DMS79 (cell line): ENCODE results near the gene CDT1.

Experiments used
- DNase-seq: peaks from one replicate; lab custom pipeline; 2025; lab: John Stamatoyannopoulos, UW

CDT1 gene

DNA sequence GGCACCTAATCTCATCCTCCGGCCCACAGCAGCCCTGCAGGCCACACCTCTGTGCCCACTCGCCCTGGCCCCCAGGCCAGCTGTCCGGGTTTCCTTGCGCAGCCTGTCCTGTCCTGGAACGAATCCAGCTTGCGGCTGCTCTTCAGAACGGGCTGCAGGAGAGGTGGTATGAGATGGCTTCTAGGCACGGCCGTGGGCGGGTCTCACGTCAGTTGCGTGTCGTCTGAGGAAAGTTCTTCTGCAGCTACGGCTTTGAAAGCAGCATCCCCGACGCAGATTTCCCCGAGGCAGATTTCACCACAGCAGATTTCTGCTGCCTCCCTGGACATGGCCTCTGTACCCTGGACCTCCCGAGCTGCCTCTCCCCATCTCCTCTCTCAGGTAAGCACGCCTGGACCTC, 35.0 kb downstream of the CDT1 start:
- no peak for DNase-seq

DNA sequence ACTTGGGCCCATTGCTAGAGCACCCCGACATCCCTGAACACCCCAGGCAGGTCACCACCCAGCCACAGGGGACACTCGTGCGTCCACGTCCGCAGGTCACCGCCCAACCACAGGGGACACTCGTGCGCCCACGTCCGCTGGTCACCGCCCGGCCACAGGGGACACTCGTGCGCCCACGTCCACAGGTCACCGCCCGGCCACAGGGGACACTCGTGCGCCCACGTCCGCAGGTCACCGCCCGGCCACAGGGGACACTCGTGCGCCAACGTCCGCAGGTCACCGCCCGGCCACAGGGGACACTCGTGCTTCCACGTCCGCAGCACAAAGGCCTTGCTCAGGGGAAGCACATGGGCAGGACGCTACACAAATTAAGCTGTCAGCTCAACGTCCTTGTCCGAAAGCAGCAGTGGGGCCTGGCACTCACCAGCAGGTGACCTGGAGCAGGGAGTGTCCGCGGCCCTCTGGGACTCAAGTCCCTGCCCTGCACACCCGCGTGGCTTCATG, 35.5 kb downstream of the CDT1 start:
- no peak for DNase-seq

DNA sequence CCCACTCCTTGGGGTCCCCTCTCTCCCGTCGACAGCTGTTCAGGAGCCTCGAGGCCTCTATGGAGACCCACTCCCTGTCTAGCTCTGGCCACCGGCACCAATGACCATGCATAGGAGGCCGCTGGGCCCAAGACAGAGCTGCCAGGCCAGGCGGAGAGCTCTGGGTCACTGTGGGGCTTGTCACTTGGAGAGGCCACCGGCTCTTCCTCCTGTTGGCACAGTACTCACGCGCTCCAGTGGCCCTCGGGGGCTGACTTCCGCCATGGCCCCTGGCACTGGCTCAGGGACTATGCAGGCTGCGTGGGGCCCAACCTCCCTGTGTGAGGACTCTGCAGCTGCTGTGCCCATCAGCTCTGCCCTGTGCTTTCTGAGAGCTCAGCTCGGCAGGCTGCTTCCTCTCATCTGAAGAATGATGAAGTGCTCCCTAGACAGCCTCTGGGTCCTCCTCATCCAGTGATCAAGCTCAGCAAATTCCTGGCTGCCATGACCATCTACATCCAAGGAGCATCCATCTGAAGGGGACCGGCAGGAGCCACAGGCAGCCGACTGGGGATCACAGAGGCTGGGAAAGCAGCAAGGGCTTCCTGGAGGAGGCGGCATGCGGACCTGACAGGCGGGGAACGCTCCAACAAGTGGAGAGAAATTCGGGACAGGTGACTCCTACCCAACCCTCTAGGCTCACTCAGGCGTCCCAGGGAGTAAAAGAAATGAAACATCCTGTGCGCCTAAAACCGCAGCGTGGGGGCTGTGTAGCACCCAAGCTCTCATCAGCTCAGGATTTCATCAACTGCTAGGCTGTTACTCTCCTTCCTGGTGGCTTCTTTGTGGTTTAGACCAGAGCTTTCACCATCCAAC, 36.4 kb downstream of the CDT1 start:
- DNase-seq: no peak

DNA sequence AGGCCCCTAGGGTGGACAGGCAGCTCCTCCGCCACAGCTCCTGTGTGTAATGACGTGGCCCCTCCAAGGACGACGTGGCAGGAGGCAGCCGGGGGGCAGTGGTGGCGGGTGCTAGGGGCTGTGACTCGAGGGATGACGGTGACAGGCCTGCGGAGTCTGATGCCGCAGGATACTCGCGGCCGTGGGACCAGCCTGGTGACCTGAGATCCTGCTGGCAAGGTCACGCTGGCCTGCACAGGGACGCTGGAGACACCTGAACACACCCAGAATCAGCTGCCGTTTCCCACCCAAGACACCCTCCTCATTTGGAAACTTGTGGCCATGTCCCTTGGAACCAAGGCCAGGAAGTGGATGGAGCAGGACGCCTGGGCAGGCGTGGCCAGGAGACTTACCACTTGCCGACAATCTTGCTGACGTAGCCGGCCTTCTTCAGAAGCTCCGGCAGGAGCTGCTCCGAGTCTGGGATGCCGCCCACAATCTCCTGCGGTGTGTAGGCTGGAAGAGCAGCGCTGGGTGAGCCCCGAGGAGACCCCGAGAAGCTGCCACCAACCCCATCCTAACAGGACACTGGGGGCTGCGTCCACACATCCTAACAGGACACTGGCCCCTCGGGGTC, 37.1 kb downstream of the CDT1 start:
- no peak for DNase-seq

DNA sequence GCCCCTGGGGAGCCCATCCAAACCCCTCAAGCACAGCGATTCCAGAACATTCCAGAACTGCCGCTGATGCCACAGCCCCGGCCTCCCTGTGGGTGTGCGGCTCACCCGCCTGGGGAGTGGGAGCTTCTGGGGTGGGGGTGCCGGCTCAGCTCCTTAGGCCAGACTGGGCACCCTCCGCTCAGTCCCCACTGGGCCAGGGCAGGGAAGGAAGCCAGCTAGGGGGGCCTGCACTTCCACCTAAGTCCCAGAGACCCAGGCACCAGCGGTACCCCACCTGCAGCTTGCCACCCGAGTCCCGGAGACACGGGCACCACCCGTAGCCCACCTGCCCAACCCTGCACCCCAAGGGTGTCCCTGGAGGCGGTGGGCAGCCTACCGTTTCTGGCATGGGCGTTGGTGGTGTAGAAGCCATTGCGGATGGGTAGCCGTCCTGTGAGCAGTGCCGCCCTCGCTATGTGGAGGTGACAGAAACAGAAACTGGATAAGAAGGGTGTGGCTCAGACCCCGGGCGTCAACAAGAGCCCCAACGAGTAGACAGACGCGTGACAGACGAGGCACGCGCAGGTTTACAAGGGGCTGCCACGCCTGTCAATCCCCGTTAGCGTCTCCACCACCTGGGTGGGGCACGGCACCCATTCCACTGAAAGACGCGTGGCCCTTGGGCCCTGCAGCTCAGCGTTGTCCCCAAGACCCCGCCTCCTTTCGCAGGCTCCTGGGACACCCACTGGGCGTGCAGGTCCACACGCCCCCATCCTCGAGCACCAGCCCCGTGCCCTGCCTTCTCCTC, 38.1 kb downstream of the CDT1 start:
- DNase-seq: no peak

DNA sequence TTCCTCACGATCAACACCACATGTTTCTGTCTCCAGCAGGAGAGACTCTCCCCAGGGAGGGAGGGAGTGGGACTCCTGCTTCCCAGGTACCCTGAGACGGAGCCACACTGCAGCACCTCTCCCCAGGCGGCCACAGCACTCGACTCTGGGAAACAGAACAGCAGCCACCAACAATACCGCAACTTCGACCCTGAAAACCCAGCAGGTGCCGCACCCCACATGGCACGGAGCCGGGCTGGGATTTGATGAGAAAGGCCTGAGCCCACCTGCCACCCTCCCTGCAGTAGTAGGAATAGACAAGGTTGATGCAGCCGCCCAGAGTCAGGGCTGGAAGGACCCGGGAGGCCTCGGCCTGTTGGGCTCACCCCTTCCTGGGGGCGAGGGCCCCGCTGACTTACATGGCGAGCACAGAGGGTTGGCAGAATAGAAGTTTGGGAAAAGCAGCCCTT, 38.7 kb downstream of the CDT1 start:
- DNase-seq: no peak

DNA sequence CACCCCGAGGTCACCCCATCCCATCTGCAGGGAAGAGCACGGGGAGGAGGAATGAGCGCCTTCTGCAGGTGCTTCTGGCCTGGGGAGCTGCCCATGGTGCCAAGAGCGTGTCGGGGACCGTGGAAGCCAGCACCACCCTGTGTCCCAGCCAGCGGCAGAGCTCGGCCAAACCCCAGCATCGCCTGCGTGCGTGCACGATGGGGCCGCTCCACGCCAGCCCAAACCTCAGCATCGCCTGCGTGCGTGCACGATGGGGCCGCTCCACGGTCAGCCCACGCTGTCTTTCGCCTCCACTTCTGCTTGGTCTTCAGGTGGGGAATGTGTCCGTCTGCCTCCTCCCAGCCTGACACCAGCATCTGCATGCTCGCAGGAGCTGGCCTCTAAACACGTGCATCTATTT, 39.2 kb downstream of the CDT1 start:
- no peak for DNase-seq

DNA sequence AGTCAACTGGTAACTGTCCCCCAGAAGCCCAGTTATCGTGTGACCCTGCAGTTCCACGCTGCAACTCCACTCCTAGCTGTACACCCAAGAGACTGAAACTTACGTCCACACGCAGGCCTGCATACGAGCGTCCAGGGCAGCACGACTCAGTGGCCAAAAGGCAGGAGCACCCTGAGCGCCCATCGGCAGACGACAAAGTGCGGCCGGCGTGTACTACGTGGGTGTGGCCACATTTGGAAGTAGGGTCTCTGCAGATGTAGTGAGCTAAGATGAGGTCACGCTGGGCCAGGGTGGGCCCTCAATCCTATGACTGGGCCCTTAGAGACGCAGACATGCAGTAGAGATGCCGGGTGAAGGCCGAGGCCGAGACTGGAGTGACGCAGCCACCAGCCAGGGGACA, 39.7 kb downstream of the CDT1 start:
- no peak for DNase-seq

DNA sequence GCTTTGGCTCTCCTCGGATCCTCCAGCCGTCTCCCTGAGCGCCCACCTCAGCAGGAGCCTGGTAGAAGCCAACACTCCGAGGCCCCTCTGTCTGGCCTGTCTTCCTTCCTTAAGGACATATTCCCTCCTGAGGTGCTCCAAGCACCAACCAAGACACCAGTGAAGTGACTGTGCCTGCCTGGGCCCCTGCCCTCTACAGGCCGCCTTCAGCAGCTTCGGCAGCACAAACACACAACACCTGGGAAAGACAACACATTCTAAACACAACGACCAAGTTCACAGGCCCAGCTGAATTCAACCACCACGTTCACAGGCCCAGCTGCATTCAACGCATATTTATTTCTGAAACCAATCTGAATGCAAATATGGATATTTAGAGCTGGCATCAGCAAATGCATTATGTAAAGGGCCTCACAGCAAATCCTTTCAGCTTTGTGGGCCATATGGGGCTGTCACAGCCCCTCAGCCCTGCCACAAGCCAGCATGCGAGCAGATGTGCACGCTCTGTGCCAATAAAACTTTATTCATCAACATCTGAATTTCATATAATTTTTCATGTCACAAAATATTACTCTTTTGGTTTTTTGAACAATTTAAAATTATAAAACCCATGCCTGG, 40.9 kb downstream of the CDT1 start:
- no peak for DNase-seq

DNA sequence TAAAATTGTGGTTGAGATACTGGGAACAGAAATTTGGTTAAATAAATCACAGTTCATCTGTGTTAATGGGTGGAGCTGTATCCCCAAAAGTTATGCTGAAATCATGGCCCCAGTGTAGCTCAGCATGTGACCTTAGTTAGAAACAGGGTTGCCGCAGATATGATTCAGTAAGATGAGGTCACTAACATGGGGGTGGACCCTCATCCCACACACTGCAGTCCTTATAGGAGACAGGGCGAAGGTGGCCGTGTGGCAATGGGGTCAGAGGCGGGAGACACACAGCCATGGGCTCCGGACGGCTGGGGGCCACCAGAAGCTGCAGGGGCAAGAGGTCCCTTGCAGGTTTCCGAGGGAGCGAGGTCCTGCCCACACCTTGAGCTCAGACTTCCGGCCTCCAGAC, 42.5 kb downstream of the CDT1 start:
- no peak for DNase-seq

DNA sequence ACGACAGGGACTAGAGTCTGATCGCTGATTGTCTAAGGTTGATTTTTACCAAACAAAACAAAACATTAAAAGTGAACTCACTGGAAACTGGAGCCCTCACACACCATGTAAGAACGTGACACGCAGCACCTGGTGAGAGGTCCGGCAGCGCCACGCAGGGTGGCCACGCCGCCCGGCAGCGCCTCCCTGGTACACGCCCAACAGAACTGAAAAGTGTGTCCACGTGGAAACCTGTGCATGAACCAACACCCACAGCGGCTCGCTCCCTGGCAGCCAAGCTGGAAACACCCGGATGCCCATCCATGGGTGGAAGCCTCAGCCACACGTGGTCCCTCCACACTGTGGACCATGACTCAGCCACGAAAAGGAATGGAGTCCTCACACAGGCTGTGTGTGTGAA, 44.1 kb downstream of the CDT1 start:
- no peak for DNase-seq

DNA sequence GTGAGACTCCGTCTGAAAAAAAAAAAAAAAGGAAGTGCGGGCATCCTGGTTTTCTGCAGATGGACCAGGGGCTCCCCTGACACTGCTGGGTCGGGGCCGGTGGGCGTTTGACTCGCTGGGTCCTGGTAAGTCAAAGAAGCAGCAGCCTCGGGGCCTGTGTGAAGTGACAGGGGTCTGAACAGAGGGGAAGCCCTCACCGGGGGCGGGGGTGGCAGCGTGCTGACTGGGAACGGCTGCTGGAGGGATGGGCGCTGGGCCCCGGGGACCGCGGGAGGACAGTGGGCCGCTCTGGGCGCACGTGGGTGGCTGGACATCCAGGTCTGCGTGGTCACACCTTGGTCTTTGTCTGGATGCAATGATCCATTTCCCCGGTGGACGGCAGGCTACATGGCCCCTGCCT, 45.0 kb downstream of the CDT1 start:
- DNase-seq: no peak

DNA sequence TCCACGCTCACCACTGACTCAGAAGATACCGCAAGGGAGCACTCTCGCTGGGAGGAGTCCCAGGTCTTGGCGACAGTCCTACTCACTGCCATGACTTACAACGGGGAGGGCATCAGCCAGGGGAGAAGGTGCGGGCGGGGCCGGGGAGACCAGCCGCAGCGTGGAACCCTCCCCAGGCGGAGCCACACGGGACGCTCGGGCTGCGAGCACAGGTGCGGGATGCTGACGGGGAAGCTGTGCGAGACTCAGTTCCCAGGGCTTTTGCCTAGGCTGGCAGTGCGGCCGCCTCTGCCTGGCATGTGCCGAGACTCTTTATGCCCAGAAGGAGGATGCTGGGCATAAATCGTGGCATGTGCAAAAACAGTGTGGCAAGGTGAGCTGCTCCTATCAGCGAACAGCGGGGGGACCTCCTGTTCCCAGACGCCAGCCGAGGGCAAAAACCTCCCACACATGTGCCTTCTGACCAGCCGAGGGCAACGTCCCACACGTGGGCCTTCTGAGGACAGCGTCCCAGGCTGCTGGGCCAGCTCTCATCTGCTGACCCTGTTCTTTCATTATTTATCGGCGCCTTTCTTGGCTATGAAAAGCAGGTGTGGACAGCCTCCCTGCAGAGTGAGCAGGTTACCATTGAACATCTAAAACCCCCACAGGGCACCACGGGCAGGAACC, 47.1 kb downstream of the CDT1 start:
- no peak for DNase-seq

DNA sequence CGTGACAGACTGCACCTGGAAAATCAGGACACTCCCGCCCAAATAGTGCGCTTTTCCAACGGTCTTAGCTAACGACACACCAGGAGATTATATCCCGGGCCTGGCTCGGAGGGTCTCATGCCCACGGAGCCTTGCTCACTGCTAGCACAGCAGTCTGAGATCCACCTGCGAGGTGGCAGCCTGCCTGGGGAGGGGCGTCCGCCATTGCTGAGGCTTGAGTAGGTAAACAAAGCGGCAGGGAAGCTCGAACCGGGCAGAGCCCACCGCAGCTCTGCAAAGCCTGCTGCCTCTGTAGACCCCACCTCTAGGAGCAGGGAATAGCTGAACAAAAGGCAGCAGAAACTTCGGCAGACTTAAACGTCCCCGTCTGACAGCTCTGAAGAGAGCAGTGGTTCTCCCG, 48.0 kb downstream of the CDT1 start:
- DNase-seq: no peak

DNA sequence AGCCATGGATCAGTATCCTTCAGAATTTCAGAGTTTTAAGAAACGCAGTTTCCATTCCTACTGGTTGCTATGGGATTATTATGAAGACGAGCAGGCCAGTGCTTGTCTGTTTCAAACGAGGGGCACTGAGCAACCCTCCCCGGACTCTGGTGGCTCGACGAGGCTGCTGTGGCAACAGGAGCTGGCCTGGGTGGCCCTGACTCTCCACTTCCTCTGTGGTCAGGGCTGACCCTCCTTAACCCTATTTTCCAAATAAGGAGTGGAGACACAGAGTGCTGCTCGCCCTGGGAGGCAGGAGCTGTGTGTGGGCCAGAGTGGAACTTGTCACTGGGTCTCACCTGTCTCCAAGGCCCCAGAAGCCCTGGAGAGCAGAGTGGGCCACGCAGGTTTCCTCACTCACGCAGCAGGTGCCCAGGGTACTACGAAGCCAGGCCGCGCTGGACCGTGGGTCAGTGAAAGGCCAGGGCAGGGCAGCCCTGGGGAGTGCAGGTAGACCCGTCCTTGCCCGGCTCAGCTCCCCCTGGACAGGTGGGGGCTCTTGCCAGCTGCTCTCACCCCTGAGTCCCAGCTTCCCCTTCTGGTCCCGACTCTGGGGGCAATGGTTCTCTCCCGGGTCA, 49.8 kb downstream of the CDT1 start:
- DNase-seq: no peak

DNA sequence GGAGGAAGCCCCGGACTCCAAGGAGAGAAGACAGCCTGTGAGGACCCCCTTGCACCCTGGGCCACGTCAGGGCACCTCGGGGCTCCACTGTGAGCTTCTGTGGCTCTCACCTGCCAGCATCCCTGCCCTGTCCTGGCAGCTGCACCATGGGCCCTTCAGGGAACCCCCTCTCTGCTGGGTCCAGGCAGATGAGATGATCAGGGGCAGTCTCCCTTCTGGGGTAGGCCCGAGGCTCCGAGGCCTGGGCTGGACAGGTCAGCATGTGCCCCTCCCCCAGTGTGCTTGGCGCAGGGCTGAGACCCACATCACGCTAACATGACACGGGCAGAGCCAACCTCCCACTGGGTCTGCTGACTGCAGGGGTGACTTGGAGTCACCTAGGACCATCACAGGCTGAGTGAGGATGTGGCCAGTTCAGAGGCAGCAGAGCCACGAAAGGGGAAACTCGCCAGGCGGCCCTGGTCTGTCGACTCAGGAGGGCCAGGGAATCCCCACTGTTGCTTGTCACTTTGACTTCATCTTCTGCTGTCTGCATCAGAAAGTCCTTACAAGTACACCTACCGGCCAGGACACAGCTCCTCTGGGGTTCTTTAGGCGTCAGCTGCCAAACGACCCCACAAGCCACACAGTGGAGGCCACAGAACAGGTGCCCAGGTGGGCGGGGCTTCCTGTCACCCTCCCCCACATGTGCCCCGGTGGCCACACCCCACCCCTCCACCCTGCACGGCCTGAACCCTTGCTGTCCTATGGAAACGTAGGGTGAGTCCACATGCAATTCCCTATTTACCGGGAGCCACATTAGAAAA, 50.9 kb downstream of the CDT1 start:
- DNase-seq: no peak

DNA sequence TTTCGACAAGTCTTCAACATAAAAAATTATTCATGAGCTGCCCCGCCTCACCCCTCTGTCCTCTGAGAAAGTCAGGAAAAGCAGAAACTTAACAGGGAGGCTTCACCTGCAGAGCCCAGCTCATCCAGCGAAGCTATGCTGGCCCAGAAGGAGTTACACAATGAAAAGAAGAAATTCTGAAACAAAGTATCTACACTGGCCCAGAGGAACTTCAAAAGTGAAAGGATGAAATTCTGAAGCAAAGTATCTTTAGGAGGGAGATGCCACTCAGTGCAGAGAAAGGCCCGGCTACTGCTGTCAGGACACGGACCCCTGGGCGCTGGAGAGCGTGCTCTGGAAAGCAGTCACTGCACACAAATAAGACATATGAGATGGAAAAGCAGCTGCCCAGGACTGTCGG, 51.6 kb downstream of the CDT1 start:
- no peak for DNase-seq

DNA sequence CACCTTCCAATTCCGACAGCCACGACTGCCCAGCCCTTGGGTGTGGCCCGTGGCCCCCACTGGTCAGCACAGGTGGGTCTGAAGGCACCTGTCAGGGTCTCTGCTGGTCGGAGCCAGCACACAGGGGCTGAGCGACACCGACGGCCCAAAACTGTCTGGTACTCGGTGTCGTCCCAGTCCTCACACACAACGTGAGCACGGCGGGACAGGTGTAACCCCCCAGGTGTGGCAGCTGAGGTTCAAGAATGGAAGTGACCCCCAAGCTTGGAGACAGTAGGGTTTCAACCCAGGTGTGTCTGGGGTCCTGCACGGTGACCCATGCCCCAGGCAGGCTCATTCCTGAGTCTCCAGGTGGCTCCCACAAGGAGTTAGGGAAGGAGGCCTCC, 52.1 kb downstream of the CDT1 start:
- DNase-seq: no peak

DNA sequence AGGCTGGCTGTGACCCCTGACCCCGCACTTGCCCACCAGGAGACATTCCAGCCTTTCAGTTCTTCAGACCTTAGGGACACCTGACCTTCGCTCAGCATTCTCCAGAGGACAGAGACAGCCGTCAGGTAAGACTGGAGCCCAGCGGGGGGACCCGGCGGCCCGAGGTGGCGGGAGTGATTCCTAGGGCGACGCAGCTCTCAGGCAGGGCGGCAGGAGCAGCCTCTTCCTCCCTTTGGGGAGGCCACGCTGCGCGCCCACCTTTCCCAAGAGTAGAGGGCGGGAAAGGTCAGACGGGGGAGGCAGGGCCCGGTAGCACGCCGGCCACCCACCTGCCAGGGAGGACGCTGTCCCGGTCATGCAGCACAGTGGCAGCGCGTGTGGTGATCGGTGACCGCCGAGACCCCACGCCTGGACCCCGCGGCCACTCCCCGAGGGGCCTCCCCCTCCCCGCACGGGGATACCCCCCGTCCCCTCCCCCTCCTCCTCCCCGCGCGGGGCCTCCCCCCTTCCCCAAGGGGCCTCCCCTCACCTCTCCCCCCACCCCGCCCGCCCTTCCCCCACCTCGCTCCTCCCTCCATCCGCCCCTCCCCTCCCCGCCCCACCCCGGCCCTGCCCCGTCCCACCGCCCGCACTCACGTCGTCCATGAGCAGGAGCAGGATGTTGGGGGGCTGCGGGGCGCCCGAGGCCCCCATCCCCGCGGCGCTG, 52.7 kb downstream of the CDT1 start:
- DNase-seq: no peak
